GM18517 (cell line): Measurements from ENCODE around the gene RBMS1.

Experiments
- ATAC-seq: cut with Tn5 transposase; IDR thresholded peaks from one replicate; pipeline ENCODE4 v1.9.1; 2021; ENCODE audit warnings: mild to moderate bottlenecking, moderate library complexity; ENCODE audit not compliant: unreplicated experiment

RBMS1 gene

DNA sequence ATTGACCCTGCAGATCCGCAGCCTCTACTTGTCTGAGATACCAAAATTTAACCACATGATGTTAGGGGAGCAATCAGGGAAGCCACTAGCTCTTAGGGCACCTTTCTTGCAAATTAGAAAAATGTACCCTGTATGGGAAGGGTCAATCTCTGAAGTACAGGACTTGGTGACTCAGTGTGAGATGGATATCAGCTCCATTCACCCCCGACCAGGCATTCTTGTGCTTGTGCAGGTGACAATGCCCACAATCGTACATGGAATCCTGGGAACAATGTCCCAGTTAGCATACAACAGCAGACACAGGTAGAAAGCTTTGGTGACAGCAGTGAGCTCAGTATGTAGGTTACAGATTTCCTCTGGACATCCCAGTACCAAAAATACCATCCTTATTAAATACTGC, 155.9 kb downstream of the RBMS1 start:
- ATAC-seq: no peak

DNA sequence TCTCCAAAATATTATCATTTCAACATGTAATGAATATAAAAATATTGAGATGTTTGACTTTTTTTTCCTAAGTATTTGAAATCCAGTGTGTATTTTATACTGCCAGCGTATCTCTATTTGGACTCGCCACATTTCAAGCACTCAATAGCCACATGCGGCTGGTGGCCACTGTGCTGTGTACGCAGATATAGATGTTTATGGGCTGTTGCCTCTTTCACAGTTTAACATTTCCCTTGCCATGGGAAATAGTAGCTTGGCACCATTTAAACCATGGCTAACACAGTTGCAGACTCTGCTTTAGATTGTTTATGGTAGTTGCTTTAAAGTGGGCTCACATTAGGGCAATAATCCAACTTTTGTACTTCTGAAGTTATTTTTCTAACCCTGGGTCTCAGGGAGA, 157.0 kb downstream of the RBMS1 start:
- ATAC-seq: no peak

DNA sequence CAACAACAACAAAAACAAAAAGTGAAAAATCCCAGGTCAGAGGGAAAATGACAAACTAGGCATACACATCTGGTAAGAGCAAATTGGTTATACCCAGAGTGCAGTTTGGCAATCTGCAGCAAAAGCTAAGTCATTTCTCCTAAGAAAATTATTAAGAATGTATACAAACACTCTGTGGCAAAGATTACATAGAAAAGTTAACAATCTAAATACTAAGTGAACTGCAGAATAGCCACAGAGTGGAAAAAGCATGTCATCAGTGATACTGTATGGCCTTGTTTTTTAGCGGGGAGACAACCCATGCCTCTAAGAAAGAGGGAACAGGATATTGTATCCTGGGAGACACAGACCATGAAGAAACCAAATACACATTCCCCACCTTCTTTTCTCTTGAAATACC, 157.5 kb downstream of the RBMS1 start:
- ATAC-seq: no peak

DNA sequence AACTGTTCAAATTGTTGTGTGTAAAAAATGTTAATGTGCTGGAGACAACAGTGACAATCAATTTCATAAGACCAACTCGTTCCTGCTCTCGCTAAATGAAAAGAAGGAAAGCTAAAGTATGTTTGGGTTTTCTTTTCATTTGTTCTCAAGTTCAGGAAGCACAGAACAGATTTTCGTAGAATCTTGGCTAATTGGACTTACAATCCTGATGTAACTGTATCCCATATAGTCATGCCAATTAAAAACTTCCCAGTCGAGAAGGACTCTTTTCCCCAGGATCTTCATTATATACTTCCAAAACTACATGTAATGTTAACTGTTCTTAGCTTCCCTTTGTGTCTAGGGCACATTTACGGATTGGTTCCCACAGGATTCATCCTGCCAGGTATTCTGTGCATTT, 158.2 kb downstream of the RBMS1 start:
- ATAC-seq: no peak

DNA sequence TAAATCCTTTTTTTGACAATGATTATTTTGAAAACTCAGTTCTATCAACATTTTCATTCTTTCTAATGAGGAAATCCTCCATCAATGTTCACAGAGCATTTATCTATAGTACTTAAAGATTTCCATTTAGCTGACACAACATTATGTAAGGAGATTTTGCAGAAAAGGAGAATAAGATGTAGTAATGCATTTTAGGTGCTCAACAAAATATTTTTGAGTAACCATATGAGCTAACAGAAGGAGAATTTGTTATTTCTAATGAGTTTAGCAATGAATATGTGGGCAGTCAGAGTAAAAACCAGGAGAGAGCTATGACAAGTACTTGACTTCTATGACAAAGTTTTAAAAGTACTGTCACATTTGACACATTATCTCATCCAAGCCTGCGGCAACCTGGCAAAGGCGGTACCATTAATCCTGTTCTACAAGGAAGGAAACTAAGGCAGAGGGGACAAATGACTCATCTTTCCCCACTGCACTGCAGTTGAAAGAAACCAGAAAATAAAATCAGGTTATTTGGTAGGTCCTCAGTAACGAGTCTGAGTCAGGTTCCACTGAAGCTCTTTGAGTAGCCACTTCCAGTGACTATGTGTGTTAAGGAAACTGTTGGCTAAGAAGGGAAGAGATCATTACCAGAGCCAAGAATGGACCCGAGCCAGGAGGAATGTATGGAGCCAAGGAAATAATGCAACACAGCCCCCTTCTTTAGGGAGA, 159.4 kb downstream of the RBMS1 start:
- no peak for ATAC-seq

DNA sequence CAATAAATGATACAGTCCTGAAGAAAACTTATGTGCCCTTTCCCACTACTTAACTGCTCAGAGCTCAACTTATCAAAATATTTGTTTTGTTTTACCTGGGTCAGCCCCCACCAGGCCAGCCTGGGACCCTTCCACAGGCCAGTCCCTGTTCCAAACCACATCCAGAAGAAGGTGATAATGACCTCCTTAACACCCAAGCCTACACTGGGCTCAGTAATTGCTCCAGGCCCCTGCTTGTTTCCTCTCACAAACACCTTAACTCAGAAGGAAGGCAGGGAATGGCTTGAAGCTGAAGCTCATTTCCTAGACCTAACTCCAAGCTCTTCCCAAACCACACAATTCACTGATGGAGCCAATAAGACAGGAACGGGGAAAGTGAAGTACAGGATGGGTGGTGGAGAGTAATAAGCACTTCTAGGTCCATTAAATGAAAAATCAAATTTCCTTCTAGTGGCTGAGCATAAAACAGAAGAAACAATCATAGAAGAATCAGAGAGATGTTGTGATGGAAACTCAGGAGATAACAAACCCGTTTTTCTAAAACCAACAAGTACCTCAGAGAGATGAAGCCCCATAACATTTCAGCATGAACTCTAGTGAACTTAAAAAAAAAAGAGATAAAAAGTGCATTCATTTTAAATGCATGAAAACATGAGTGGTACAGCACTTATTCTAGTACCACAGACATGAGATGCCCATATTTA, 160.1 kb downstream of the RBMS1 start:
- ATAC-seq: no peak

DNA sequence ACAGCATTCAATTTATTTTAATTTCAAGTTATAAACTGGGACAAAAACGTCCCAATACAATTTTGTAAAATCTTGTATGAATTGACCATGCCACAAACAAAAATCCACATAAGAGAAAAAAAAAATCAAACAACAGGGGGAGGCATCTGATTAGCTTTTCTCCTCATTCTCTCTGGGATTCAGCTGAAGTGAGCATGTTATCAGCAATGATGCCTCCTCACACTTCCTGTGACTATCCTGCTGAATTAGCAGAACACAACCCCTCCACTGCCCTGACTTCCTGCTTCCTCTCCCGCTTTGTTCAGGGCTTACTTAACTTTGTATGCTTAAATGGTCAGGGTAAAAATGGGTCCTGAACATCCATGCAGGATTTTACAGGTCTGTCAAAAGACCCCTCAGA, 161.3 kb downstream of the RBMS1 start:
- ATAC-seq: no peak

DNA sequence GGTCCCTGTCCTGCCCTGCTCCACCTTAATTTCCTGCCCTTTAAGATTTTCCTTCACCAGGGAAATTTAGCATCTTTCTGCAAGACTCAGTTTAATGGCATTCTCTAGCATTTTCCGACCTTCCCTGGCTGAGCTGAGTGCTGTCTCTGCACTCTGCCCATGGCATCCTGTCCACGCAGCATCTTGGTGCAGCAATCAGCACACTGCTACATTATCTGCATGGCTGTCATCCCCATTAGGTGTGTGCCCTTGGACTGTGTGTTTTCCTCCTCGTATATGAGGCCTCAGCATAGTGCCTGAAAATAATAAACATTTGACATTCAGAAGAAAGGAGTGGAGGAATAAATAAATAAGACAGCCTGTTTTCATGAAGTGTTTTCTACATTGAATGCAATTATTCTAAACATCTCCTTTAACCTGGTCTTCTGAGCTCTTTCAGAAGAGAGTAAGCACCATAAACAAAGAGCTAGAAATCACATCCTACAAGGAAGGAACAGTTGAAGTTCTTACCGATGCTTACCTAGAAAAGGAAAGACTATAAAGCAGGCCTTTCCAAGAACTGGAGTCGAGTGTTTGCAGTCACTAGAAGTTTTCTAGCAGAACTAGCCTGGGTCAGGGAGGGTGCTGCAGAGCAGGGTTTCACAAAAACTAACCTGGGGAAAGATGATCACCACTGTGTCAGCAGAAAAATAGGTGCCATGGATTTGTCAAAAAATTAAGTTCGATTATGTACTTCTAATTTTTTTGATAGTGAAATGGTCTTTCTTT, 162.2 kb downstream of the RBMS1 start:
- no peak for ATAC-seq

DNA sequence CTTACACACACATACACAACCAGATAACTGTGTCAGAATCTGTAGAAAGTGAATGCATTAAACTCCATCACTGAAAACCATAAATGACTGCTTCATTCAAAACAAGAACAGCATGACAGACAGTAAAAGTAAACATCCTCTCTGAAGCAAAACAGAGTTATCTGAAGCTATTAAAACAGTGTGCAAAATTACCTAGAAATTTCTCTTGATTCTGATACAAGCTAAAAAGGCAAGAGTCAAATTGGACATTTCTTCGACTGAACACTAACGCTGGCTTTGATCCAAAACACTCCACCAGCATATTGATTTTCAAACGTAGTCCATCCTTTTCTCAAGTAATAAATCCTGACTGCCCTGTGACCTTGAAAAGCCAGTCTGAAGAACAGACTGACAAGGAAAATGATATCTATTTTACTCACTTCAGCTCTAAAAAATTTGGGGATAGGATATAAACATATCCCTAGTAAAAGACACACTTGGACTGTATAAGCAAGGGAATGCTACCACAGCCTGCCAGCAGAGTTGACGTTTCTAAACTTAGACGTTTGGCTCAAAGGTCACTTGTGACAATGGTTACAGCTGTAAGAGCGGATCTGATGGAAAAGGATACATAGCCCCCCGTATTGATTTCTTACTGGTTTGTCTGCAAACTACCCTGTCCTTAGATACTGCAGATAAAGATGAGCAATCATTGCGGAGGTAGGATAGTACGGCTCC, 164.6 kb downstream of the RBMS1 start:
- no peak for ATAC-seq

DNA sequence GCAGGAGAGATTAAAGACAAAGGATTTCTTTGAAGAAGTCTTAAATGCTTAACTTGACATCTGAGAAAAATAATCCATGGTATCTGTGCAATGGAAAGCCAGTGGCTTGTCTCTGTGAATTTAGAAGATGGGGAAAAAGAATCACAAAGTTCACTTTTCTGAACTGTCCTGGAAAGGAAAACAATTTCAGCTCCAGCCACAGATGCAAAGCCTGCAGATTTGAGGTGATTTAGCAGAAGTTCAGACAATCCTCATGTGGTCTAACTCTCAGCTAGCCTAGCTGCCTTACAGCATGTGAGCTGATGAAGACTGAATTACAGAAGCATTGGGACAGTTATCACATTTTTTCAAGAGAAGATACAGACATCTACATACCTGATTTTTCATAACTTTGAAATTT, 166.8 kb downstream of the RBMS1 start:
- ATAC-seq: no peak

DNA sequence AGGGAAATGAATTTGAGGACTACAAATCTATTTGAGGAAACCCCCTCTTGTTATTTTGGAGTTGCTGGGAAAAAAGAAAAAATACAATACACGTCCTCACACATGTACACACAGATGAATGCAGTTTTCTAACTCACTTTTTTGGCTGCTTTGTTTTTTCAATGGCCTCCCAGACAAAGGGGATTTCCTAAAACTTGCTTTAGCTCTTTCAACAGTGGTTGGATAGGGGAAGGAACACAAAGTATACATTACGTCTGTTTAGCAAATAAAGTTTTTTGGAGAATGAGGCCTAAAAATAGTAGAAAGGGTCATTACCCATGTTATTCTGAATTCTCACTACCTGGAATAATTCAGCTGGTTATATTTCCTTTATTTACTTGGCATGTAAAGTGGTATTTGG, 168.2 kb downstream of the RBMS1 start:
- ATAC-seq: no peak

DNA sequence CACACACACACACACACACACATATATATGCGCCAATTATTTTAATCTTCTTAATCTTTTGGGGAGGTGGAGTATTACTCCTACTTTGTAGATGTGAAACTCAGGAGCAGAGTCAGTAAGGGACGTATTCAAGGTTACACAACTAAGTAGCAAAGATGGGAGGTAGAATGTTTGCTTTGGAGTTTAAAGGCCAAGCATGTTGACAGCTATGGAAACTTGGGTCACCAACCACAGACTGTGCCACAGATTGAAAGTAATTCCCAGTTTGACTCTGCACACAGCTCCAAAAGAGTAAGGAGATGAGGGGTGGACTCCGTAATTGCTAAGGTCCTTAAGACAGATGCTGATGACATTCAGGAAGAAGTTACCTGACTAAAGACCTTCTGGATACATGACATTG, 168.7 kb downstream of the RBMS1 start:
- ATAC-seq: no peak

DNA sequence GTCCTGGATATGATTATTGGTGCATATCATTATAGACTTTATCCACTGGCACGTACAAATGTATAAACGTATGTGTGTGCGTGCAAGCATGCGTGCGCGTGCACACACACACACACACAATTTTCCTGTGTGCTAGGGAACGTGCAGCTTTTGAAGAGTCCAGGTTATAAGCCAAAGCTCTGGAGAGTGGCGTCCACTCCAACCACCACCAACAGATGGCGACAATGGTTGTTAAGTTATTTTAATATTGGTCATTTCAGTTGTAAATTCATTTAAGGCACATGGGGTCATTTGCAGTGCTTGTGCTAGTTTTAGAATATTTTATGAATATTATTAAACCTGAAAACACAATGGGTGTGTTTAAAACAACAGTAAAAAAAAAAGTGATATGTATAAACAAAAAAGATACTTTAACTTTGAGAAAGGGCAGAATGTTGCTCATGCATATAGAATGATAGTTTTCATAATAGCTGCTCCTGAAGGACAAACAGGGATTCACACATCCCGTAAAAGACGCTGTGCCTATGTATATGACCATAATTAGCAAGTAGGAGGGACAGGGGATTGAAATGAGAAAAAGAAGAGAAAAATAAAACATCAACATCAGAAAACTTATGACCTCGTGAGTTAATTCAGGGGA, 169.3 kb downstream of the RBMS1 start:
- ATAC-seq: no peak

DNA sequence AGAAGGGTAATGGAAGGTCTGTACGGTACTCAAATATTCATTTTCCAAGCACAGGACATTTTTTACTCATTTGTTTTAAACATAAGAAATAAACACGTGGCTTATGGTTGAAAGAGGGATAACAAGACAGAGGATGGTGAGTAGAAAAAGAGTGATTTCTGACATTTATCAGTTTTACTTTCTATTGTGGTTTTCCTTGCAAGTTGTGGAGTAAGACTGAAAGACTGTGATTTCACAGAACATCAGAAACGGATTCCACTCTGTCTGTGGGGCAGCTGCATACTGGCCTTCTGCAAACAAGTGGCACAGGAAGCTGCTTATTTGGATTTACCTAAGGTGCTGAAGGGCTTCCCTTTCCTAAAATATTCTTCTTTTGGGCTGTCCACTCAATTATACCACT, 171.3 kb downstream of the RBMS1 start:
- no peak for ATAC-seq

DNA sequence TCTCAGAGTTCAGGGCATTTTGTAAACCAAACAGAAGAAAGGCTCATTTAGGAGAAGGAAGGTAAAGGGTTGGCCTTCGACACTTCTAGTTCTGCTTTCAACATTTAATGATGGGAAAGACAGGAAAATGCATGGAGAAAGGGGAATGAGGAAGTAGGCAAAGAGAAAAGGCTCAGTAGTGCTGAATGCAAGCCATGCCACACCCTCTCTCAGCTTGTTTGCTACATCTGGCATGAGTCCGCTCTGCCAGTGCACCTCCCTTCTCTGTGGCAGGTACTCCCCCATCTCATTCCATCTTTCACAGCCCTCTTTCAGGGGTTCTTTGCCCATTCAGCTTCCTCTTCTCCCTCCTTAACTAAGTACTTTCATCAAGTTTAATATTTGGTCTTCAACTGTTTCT, 172.6 kb downstream of the RBMS1 start:
- ATAC-seq: no peak

DNA sequence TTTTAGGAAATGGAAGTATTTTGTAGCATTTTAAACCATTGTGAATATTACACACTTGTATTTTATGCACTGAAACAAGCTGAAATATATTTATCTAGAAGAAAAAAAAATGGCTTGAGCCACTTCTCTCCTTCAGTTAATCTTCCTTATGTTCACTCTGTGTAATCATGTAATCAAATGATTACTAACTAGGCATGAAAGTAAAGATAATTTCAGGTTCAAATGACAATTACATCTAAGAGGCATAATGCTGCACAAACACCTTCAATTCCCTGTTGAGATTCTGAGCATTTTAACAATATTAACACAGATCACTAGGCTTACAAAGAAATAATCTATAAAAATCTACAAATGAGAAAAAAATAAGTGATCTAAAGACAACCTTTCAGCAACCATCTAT, 173.9 kb downstream of the RBMS1 start:
- ATAC-seq: no peak

DNA sequence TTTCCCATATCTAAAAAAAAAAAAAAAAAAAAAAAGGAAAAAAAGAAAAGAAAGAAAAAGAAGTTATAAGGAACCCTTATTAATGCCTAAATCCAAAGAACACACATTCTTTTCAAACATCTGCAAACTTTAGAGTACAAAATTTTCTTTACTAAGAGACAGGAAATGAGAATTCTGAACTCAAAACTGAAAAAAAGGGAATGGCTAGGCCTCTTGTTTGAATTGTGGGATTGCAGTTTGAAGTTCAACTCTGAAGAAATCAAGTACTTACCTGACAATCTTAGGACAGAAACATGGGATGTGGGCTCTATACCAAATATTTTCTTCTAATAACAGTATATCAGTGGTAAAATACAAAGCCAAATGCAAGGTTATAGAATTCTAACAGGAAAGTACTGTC, 175.4 kb downstream of the RBMS1 start:
- ATAC-seq: no peak

DNA sequence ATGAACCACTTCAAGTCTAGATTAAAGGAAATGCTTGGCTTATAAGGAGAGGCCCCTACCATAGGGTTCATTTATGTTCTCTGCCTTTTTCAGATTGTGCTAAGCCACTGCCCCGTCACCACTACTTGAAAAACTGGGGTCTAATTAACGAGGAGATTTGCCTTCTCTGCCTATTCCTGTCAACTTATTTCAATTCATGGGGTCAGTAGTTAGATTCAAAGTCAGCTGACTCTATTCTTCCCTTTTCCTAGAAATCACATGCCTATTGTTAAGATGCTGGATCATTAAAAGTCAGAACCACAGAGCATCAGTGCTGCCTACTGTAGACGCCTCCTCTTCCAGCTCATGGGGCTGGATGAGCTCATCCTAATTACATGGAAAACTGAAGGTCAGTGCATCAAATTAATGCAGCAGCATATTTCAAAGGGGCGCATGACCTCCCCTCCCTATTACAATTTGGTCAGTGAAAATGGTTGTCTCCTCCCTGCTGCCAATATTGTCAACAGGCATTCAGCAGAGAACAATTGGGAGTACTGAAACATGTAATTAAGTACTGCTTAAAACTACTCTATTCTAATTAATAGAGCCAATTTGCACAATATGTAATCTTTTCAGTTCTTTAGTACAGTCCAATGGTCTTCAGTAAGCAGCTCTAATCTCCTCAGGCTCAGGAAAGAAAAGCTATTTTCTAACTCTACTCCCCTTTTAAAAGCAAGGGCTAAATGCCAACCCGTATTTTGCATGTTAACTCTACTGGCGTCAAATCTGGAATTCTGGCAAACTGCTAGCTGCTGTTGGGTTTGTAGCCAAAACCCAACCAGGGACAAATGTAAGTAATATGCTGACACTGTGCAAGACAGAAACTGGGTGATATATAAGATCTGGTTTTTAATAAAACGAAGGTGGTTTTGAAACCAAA, 176.2 kb downstream of the RBMS1 start:
- ATAC-seq: no peak

DNA sequence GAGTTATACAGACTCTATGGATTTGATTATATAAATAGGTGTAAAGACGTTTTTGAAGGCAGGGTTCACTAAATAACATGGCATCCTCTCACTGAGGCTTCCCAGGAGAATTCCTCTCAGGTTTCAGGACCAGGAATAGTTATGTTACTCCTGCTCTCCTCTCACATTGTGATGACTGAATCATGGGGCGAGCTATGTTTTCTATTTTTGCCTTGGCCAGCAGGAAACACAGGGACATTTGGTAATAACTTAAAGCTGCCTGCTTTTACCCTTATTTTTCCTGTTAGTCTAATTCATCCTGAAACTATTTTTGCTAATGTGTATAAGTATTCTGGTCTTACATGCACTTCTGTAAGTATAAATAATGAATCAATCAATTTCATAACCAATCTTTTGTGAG, 178.3 kb downstream of the RBMS1 start:
- no peak for ATAC-seq
